GM19239 (cell line): ENCODE results near the gene IRF4.
"Not testable (repeated sequence)": the region's sequence is repeated elsewhere in the genome, so short reads cannot be mapped to it uniquely, and the experiment has no call there.

Experiments
- DNase-seq: peaks from one replicate; pipeline ENCODE4 v3.0.0; 2011; ENCODE audit warnings: low spot score; ENCODE audit not compliant: insufficient read length
- FAIRE-seq: peaks from 2 replicates; lab custom pipeline; 2011; peaks lifted over from hg19 to GRCh38; lab: Jason Lieb, UNC

IRF4 gene

DNA sequence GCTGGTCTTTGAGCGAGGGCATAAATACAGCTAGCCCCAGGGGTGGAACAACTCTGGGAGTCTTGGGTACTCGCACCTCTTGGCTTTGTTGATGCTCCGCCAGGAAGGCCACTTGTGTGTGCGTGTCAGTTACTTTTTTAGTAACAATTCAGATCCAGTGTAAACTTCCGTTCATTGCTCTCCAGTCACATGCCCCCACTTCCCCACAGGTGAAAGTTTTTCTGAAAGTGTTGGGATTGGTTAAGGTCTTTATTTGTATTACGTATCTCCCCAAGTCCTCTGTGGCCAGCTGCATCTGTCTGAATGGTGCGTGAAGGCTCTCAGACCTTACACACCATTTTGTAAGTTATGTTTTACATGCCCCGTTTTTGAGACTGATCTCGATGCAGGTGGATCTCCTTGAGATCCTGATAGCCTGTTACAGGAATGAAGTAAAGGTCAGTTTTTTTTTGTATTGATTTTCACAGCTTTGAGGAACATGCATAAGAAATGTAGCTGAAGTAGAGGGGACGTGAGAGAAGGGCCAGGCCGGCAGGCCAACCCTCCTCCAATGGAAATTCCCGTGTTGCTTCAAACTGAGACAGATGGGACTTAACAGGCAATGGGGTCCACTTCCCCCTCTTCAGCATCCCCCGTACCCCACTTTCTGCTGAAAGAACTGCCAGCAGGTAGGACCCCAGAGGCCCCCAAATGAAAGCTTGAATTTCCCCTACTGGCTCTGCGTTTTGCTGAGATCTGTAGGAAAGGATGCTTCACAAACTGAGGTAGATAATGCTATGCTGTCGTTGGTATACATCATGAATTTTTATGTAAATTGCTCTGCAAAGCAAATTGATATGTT, 19.2 kb downstream of the IRF4 start:
- DNase-seq, result no peak
- FAIRE-seq, result peak; percentile 83

DNA sequence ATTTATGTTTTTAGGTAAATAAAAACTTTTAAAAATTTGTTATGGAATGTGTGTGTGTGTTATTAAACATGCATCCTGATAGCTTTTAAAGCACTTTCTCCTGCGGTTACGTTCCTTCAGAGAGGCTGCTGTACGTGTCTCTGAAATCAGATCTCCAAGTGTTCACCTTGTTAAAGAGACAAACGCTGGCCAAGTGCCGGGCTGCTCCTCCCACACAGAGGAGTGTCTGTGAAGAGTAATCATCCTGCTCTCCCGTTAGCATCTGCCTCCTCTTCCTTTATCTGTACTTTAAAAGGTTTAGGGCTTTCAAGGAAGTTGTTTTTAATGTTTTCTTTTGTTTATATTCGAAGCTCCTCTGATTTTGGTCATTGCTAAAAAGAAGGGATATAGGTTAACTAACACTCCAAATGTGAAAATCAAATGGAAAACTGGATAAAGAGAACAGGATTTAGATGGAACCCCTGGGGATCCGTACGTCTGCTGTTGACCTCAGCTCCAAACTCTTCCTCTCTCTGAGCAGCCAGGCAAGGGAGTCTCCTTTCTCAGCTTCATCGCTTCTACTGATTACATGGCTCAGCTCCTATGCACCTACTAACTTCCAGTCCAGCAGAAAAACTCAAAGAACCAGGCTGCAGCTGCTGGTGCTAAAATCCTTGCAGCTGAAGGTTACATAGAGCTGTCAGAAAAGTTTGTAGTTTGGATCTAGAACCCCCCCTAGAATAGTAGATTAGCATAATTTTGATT, 20.0 kb downstream of the IRF4 start:
- DNase-seq, result no peak
- peak; percentile 82 for FAIRE-seq

GRCh38 chr6:412146-412886, 20.8 kb downstream of the IRF4 start:
- DNase-seq (no peak), FAIRE-seq (no peak)

DNA sequence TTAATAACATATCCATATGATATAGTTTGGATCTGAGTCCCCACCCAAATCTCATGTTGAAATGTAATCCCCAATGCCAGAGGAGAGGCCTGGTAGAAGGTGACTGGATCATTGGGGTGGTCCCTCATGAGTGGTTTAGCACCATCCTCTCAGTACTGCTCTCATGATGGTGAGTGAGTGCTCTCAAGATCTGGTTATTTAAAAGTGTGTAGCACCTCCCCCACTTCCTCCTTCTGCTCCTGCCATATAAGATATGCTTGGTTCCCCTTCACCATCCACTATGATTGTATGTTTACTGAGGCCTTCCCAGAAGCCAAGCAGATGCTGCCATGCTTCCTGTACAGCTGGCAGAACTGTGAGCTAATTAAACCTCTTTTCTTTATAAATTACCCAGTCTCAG, 22.9 kb downstream of the IRF4 start:
- no peak for DNase-seq
- FAIRE-seq, result no peak

GRCh38 chr6:415087-415486, 23.5 kb downstream of the IRF4 start:
- no peak for DNase-seq
- no peak for FAIRE-seq

GRCh38 chr6:421211-421610, 29.7 kb downstream of the IRF4 start:
- no peak for FAIRE-seq

DNA sequence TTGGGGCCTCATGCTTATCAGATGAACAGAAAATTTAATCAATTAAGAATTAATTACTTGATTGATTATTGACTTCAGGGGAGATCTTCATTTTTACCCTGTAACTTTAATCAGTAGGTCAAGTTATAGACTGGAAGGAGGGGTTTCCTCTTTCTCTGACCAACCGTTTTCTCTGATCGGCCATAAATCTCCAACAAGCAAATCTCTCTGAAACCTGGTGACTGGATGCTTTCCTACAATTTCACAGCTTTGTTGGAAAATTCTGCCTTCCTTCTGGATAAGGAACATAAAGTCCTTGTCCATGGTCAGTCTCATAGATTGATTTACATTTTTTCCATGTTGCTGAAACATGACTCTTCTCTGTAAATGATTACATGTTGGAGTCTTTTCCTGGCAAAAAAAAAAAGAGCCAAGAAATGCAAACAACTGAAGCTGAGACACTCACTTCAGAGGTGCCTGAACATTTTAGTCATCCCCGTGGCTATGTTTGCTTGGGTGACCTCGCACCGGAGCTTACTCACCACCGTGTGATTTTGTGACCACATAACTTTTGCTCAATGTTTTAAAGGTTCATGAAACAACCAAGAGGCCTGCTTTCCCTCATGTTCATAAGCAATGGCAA, 31.0 kb downstream of the IRF4 start:
- DNase-seq (peak; percentile 91), FAIRE-seq (peak; percentile 83)

More at GRCh38 chr6:421211-421610, 29.7 kb downstream of the IRF4 start:
- no peak for DNase-seq

- peak; percentile 38 for DNase-seq
- FAIRE-seq, result peak; percentile 28
Measured at GRCh38 chr6:423055-423798, 31.7 kb downstream of the IRF4 start.

DNA sequence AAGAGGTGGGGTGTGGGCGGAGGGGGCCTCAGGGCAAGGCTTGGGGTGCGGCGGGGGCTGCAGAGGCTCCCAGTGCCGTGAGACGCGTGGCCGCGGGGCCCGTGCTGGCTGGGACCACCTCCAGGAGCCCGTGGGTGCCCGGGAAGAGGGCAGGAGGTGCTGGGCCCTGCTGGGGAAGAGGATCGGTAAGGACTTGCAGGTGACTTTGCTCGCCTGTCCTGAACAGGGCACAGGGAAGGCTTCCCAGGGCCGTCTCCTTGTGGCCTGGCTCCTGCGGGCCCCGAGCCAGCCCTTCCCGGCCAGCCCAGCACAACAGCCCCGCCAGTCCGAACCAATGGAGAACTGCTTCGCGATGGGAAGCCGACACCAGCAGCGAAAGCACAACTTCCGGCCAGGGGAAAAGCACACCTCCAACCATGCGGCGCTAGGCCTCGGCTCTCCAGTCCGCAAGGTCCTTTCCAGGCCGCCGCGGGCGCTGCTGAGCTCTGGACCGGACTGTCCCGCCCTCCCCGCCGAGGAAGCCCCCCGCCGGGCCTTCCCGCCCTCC, 32.3 kb downstream of the IRF4 start:
- DNase-seq, result no peak
- FAIRE-seq, result no peak

DNA sequence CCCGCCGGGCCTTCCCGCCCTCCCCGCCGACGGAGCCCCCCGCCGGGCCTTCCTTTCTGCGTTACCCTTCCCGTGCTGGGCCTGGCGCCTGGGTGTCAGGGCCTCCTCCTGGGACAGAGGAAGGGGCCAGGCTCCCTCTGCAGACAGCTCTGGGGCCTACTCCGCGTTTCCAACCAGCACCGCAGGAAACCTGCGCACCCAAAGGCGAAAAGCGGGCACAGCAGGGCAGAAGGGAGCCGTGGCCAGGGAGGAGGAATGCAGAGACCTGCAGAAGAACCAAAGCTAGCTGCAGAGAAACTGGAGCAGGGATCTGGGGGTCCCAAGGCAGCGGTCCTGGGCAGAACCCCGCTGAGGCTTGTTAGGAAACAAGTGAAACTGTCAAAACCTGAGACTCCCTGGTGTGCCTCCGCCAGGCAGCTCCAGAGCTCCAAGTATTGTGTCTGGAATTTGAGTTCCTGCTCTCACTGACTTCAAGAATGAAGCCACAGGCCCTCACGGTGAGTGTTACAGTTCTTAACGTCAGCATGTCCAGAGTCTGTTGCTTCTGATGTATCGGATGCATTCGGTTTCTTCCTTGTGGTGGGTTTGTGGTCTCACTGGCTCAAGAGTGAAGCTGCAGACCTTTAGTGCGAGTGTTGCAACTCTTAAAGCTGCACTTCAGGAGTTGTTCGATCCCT, 33.3 kb downstream of the IRF4 start:
- DNase-seq (no peak), FAIRE-seq (no peak)

GRCh38 chr6:425418-425788, 33.9 kb downstream of the IRF4 start:
- not testable (repeated sequence) for FAIRE-seq, DNase-seq

- not testable (repeated sequence) for DNase-seq, FAIRE-seq
Measured at GRCh38 chr6:426198-426738, 34.7 kb downstream of the IRF4 start.

- no peak for FAIRE-seq
- DNase-seq, result no peak
Measured at GRCh38 chr6:428047-428603, 36.6 kb downstream of the IRF4 start.

- DNase-seq (no peak), FAIRE-seq (peak; percentile 57)
Measured at GRCh38 chr6:429515-430121, 38.1 kb downstream of the IRF4 start.

- FAIRE-seq, result peak; percentile 64
Measured at GRCh38 chr6:431504-431903, 40.0 kb downstream of the IRF4 start.

GRCh38 chr6:431986-432385, 40.4 kb downstream of the IRF4 start:
- FAIRE-seq (no peak), DNase-seq (no peak)

More at GRCh38 chr6:431504-431903, 40.0 kb downstream of the IRF4 start:
- peak; percentile 38 for DNase-seq

DNA sequence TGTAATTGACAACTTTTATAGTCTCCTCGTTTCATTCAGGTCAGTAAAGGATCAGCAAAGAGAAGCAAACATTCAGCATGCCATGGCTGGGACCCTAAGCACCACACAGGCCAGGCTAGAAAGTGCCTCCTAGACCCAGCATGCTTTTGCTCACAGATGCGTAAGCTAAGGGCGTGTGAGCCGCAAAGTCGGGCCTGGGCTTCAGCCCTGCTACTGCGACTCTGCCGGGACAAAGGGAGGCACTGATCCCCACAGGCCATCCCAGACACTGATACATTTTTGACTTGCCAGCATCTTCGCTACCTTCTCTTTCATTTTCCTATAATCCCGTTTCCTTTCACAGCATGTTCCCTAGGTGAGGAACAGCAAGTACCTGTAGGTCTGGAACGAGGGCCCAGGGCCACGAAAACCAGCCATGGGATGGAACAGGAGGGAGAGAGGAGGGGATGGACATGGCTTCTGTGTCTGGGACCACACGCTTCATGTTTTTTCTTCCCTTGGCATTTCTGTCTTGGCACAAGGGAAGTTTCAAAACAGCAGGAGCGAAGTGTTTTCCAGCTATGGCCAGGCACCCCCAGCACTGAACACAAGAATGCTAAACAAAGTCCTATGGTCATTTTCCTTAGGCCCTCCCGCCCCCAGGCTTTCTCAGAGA, 42.6 kb downstream of the IRF4 start:
- DNase-seq (no peak), FAIRE-seq (no peak)
